Measurements from ENCODE around the gene RHOV.

- TF ChIP-seq, protein P1, sequence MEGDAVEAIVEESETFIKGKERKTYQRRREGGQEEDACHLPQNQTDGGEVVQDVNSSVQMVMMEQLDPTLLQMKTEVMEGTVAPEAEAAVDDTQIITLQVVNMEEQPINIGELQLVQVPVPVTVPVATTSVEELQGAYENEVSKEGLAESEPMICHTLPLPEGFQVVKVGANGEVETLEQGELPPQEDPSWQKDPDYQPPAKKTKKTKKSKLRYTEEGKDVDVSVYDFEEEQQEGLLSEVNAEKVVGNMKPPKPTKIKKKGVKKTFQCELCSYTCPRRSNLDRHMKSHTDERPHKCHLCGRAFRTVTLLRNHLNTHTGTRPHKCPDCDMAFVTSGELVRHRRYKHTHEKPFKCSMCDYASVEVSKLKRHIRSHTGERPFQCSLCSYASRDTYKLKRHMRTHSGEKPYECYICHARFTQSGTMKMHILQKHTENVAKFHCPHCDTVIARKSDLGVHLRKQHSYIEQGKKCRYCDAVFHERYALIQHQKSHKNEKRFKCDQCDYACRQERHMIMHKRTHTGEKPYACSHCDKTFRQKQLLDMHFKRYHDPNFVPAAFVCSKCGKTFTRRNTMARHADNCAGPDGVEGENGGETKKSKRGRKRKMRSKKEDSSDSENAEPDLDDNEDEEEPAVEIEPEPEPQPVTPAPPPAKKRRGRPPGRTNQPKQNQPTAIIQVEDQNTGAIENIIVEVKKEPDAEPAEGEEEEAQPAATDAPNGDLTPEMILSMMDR (IDR thresholded peaks at IDR 0.05; ENCODE audit: low read depth, low read length, poor library complexity, severe bottlenecking), result no peak
- TF ChIP-seq EZH2phosphoT487 (IDR thresholded peaks at IDR 0.05; ENCODE audit: borderline replicate concordance, low read length), result no peak
These were observed 28.3 kb downstream of the RHOV start for GRCh38 chr15:40845511-40846284.
